Esophagus squamous epithelium (tissue), 4 donors: ENCODE results near the gene USP10.

Experiments
- CTCF ChIP-seq, 6 experiments: fragments of 450-650 bp in 4 of 6; fragments of 200-600 bp in 2 of 6; sonication (generic) in 2 of 6; IDR thresholded peaks; one replicate each; pipeline ENCODE4 v1.5.1; 2016 to 2019; ENCODE audit warnings: antibody characterized with exemption in 6 of 6, mild to moderate bottlenecking in 4 of 6, moderate library complexity in 4 of 6
- POLR2A ChIP-seq, 4 donors: fragments of 450-650 bp; IDR thresholded peaks; one replicate each; pipeline ENCODE4 v1.6.1; 2017; ENCODE audit warnings: antibody characterized with exemption in 4 of 4, mild to moderate bottlenecking in 4 of 4, moderate library complexity in 3 of 4

- TF ChIP-seq CTCF (IDR thresholded peaks at IDR 0.05) (no peak), POLR2A (IDR thresholded peaks at IDR 0.05) (no peak)
Observed at GRCh38 chr16:84692451-84693214, 7.2 kb upstream of the USP10 start.
